DND-41 (cell line): Measurements from ENCODE around the gene FAM83G.

ENCODE experiments used
- EZH2 ChIP-seq: IDR thresholded peaks from 3 replicates; pipeline ENCODE4 v1.6.1; 2012; ENCODE audit warnings: borderline replicate concordance, low read depth, mild to moderate bottlenecking, moderate library complexity, low read length, inconsistent platforms; ENCODE audit not compliant: severe bottlenecking
- TF ChIP-seq, protein P1 (sequence below): IDR thresholded peaks from 2 replicates; pipeline ENCODE4 v1.5.1; 2012; ENCODE audit warnings: borderline replicate concordance, low read length, moderate library complexity, mild to moderate bottlenecking; ENCODE audit not compliant: poor library complexity, severe bottlenecking; ENCODE audit errors: extremely low read depth

DNA sequence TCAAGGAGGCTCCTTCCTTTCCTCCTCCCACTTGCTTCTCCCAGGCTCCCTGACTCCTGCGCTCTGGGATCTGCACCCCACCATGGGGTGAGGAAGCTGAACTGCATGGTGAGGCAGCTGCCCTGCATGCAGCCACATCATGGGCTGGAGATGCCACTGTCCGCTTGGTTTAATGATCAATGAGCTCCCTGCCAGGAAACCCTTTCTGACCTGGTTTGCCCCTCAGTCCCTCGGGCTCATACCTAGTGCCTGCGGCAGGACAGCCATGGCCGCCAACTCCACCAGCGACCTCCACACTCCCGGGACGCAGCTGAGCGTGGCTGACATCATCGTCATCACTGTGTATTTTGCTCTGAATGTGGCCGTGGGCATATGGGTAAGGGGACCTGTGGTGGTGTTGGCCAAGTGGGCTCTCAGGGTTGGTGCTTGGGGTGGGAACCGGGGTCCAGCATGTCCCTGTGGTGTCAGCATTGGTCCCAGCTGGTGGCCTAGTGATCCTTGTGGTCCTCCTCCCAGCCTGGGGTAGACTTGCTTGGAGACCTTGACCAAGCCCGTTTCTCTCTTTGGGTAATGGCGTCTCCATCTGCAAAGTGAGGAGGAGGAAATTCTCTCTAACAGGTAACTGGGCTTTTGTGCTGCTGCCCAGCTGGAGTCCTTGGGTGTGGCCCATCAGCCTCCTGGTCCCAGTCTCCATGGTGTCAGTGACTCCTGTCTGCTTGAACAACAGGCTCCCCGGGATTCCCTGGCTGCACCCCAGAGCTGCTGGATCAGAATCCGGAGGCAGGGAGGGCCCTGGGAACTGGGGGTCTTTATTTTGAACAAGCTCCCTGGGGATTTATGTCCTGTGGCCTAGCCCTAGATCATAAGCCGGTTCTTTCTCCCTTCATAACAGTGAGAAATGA lies 52.4 kb downstream of the FAM83G start, which contains the start of gene SLC5A10:
- TF ChIP-seq, protein P1, sequence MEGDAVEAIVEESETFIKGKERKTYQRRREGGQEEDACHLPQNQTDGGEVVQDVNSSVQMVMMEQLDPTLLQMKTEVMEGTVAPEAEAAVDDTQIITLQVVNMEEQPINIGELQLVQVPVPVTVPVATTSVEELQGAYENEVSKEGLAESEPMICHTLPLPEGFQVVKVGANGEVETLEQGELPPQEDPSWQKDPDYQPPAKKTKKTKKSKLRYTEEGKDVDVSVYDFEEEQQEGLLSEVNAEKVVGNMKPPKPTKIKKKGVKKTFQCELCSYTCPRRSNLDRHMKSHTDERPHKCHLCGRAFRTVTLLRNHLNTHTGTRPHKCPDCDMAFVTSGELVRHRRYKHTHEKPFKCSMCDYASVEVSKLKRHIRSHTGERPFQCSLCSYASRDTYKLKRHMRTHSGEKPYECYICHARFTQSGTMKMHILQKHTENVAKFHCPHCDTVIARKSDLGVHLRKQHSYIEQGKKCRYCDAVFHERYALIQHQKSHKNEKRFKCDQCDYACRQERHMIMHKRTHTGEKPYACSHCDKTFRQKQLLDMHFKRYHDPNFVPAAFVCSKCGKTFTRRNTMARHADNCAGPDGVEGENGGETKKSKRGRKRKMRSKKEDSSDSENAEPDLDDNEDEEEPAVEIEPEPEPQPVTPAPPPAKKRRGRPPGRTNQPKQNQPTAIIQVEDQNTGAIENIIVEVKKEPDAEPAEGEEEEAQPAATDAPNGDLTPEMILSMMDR, result peak; percentile 19
- no peak for TF ChIP-seq EZH2
